Activated CD8-positive, alpha-beta T cell treated with anti-CD3 and anti-CD28 coated beads for 36 hours (primary cell): ENCODE data around the gene CDKAL1. TPM values are rescaled to one million over a fixed set of nuclear protein-coding genes. Genes with fewer than 3 reads are reported as not detected.

ENCODE experiments used
- ATAC-seq: fragments of 200-7000 bp; cut with Tn5 transposase; one replicate; pipeline ENCODE4 v1.10.0; 2021; ENCODE audit warnings: mild to moderate bottlenecking, moderate library complexity
- CTCF ChIA-PET: fragments of 350-600 bp; sonication (Branson Sonifier 250); formaldehyde crosslinking; loops from one replicate; lab custom pipeline; 2021; ENCODE audit warnings: antibody characterized with exemption; lab: Charles Lee
- POLR2A ChIA-PET: fragments of 350-600 bp; sonication (Branson Sonifier 250); formaldehyde crosslinking; loops from one replicate; lab custom pipeline; 2021; ENCODE audit warnings: antibody characterized with exemption; lab: Charles Lee
- DNase-seq: peaks from one replicate; pipeline ENCODE4 v3.0.0-alpha.2; 2020
- H3K27ac Mint-ChIP-seq: one replicate; pipeline ENCODE4 v1.8.0; 2021; ENCODE audit warnings: mild to moderate bottlenecking, mixed read lengths
- H3K27me3 Mint-ChIP-seq: one replicate; pipeline ENCODE4 v1.8.0; 2021; ENCODE audit warnings: mixed read lengths
- H3K36me3 Mint-ChIP-seq: one replicate; pipeline ENCODE4 v1.8.0; 2021; ENCODE audit warnings: low read depth, mixed read lengths
- H3K4me1 Mint-ChIP-seq: one replicate; pipeline ENCODE4 v1.8.0; 2021; ENCODE audit warnings: low read depth, mixed read lengths
- H3K4me3 Mint-ChIP-seq: one replicate; pipeline ENCODE4 v1.8.0; 2021; ENCODE audit warnings: mild to moderate bottlenecking, moderate library complexity, mixed read lengths
- H3K9me3 Mint-ChIP-seq: one replicate; pipeline ENCODE4 v1.8.0; 2021; ENCODE audit warnings: mixed read lengths
- CTCF ChIP-seq: fragments of 200-600 bp; IDR thresholded peaks from one replicate; pipeline ENCODE4 v1.8.0; 2022; ENCODE audit warnings: antibody characterized with exemption, mild to moderate bottlenecking
- intact Hi-C: fragments of 100-400 bp; cut with micrococcal nuclease; formaldehyde crosslinking; loops from one replicate; pipeline ENCODE4 v1.10.0; 2022
- total RNA-seq, 2 experiments: library from RNA; stranded (reverse); gene quantifications; one replicate each; pipeline ENCODE4 v1.2.3, GENCODE V29; 2021

The CDKAL1 gene
- total RNA-seq, 2 experiments from 2014 or later: 21.6 to 23.6 TPM

GRCh38 chr6:21181866-21182265, 647.6 kb downstream of the CDKAL1 start:
- no peak overlapping the region for H3K4me3 Mint-ChIP-seq
- no peak overlapping the region for H3K27ac Mint-ChIP-seq
- H3K9me3 Mint-ChIP-seq: no peaks in the 10 kb centered on the region
- ATAC-seq: no peak
- no peak for TF ChIP-seq CTCF
- ChIA-PET POLR2A (no interaction called here), CTCF (no interaction called here)
- H3K36me3 Mint-ChIP-seq: peaks cover 12% of the 10 kb centered on the region
- H3K4me1 Mint-ChIP-seq: peaks cover 2% of the 10 kb centered on the region
- intact Hi-C loops: no loop called here
- H3K27me3 Mint-ChIP-seq: no peaks in the 10 kb centered on the region
- no peak for DNase-seq

- Mint-ChIP-seq H3K27ac (no peak overlapping the region), H3K36me3 (peaks cover 12% of the 10 kb centered on the region), H3K27me3 (no peaks in the 10 kb centered on the region), H3K4me1 (peaks cover 2% of the 10 kb centered on the region), H3K9me3 (no peaks in the 10 kb centered on the region), H3K4me3 (no peak overlapping the region)
- DNase-seq: no peak
- ChIA-PET POLR2A (no interaction called here), CTCF (no interaction called here)
- ATAC-seq: no peak
- intact Hi-C loops: no loop called here
- TF ChIP-seq CTCF: no peak
Observed at GRCh38 chr6:21182589-21182988, 648.3 kb downstream of the CDKAL1 start.

- ATAC-seq: no peak
- H3K36me3 Mint-ChIP-seq: peaks cover 4% of the 10 kb centered on the region
- DNase-seq: no peak
- H3K9me3 Mint-ChIP-seq: no peaks in the 10 kb centered on the region
- TF ChIP-seq CTCF: no peak
- intact Hi-C loops: no loop called here
- no peak overlapping the region for H3K4me3 Mint-ChIP-seq
- no peak overlapping the region for H3K27ac Mint-ChIP-seq
- ChIA-PET CTCF (no interaction called here), POLR2A (no interaction called here)
- H3K4me1 Mint-ChIP-seq: peaks cover 10% of the 10 kb centered on the region
- no peaks in the 10 kb centered on the region for H3K27me3 Mint-ChIP-seq
Observed at GRCh38 chr6:21185861-21186478, 651.7 kb downstream of the CDKAL1 start.

GRCh38 chr6:21186479-21187055, 652.3 kb downstream of the CDKAL1 start:
- no peak for DNase-seq
- CTCF ChIA-PET: no interaction called here
- Mint-ChIP-seq H3K4me3 (no peak overlapping the region), H3K4me1 (peaks cover 15% of the 10 kb centered on the region), H3K36me3 (peaks cover 3% of the 10 kb centered on the region), H3K27ac (no peak overlapping the region), H3K27me3 (no peaks in the 10 kb centered on the region), H3K9me3 (no peaks in the 10 kb centered on the region)
- TF ChIP-seq CTCF: no peak
- POLR2A ChIA-PET: no interaction called here
- intact Hi-C loops: no loop called here
- ATAC-seq: no peak

GRCh38 chr6:21187485-21187884, 653.2 kb downstream of the CDKAL1 start:
- CTCF ChIA-PET: no interaction called here
- peaks cover 4% of the 10 kb centered on the region for H3K36me3 Mint-ChIP-seq
- intact Hi-C loops: no loop called here

More at GRCh38 chr6:21187485-21187884, 653.2 kb downstream of the CDKAL1 start:
- H3K27me3 Mint-ChIP-seq: no peaks in the 10 kb centered on the region
- POLR2A ChIA-PET: no interaction called here
- no peak for TF ChIP-seq CTCF
- DNase-seq: no peak
- ATAC-seq: no peak
- no peak overlapping the region for H3K4me3 Mint-ChIP-seq
- peaks cover 15% of the 10 kb centered on the region for H3K4me1 Mint-ChIP-seq
- no peak overlapping the region for H3K27ac Mint-ChIP-seq
- no peaks in the 10 kb centered on the region for H3K9me3 Mint-ChIP-seq
